Neuron (in vitro differentiated cells): ENCODE data around the gene MUCL3.
"Not testable (repeated sequence)": the region's sequence is repeated elsewhere in the genome, so short reads cannot be mapped to it uniquely, and the experiment has no call there.

ENCODE experiments used
- H2AFZ ChIP-seq: one replicate; pipeline ENCODE4 v1.6.1; 2013; ENCODE audit warnings: low read depth, mild to moderate bottlenecking, inconsistent platforms, low read length, moderate library complexity
- H3K27me3 ChIP-seq: one replicate; pipeline ENCODE4 v1.6.1; 2013; ENCODE audit warnings: low read length; ENCODE audit not compliant: insufficient read depth
- H3K36me3 ChIP-seq: one replicate; pipeline ENCODE4 v1.6.1; 2013; ENCODE audit warnings: low read length; ENCODE audit not compliant: insufficient read depth
- H3K4me1 ChIP-seq: one replicate; pipeline ENCODE4 v1.6.1; 2013; ENCODE audit warnings: low read length; ENCODE audit not compliant: insufficient read depth
- H3K4me3 ChIP-seq: 2 replicates; pipeline ENCODE4 v1.5.1; 2013; ENCODE audit warnings: mild to moderate bottlenecking, low read length, moderate library complexity
- H3K9me3 ChIP-seq: one replicate; pipeline ENCODE4 v1.6.1; 2013; ENCODE audit warnings: low read length

The MUCL3 gene

DNA sequence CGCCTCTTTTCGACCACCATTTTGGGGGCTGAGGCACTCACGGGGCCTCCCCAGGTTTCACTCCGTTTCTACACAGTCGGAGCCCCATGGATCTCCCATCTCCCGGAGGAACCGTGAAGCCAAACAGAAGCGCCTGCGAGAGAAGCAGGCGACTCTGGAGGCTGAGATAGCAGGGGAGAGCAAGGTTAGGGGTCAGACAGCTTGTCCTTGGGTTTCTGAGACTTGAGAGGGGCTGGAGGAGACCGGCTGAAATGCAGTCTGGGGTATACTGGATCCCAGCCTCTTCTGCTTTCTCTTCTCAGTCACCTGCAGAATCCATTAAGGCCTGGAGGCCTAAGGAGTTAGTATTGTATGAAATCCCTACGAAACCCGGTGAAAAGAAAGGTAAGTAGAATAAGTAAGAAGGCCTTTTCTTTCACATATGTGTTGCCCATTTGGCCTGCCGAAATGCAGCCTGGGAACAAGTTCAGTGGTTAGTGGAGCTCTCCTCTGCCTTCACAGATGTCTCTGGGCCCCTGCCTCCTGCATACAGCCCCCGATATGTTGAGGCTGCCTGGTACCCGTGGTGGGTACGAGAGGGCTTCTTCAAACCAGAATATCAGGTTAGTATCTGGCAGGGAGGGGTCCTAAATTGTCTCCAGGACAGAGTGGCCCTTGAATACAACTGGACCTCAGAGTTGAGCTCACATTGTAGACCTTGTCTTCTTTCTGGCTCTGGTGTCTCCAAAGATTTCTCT is 25.8 kb upstream of the MUCL3 start:
- Histone ChIP-seq H3K9me3 (no peaks in the 10 kb centered on the region), H2AFZ (no peak overlapping the region), H3K36me3 (peaks cover 49% of the 10 kb centered on the region), H3K4me3 (peak overlapping the region; percentile 46), H3K27me3 (no peaks in the 10 kb centered on the region), H3K4me1 (peaks cover 15% of the 10 kb centered on the region)

DNA sequence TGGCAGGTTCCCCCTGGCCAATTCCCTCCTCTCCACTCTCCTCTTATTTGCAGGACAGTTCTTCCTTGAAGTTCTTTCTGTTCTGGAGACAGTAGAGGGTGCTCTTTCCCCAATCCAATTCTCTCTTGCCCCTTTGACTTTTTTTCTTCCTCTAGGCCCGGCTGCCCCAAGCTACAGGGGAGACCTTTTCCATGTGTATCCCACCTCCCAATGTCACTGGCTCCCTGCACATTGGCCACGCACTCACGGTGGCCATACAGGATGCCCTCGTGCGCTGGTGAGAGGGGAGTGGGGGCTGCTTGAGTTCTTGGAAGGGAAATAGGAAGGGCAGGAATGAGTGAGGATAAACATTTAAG is 25.2 kb upstream of the MUCL3 start:
- Histone ChIP-seq H3K4me3 (no peak overlapping the region), H3K4me1 (peaks cover 15% of the 10 kb centered on the region), H2AFZ (no peak overlapping the region), H3K27me3 (no peaks in the 10 kb centered on the region), H3K9me3 (no peaks in the 10 kb centered on the region), H3K36me3 (peaks cover 53% of the 10 kb centered on the region)

DNA sequence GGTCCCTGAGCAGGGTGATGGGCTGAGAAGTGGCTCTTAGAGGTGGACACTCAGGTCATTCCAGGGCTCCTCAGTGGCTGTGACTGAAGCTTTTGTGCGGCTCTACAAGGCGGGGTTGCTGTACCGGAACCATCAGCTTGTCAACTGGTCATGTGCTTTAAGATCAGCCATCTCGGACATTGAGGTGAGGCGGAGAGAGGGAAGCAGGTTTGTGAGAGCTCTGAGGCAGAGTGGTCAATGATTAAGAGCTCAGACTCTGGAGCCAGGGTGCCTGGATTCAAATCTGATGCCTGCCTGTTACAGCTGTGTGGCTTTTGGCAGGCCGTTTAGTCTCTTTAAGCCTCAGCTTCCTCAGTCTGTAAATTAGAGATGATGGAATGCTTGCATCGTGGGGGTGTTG is 23.7 kb upstream of the MUCL3 start:
- H3K4me1 ChIP-seq = peaks cover 15% of the 10 kb centered on the region
- H3K36me3 ChIP-seq = peaks cover 53% of the 10 kb centered on the region
- no peaks in the 10 kb centered on the region for H3K27me3 ChIP-seq
- no peaks in the 10 kb centered on the region for H3K9me3 ChIP-seq
- H3K4me3 ChIP-seq = no peak overlapping the region
- no peak overlapping the region for H2AFZ ChIP-seq

DNA sequence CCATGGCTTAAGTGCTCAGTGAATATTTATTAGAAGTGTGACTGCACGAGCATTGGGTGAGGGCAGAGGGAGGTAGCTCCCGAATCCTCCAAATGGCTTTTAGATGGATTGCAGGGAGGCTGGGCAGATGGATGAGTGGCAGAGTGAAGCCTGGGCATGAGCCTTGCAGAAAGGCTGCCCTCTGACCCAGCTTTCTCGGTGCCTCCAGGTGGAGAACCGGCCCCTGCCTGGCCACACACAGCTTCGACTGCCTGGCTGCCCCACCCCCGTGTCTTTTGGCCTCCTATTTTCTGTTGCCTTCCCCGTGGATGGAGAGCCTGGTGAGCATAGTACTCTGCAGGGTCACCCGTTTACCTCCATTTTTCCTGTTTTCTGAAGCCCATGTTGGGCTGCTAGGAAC is 23.3 kb upstream of the MUCL3 start:
- Histone ChIP-seq H3K4me3 (no peak overlapping the region), H3K27me3 (no peaks in the 10 kb centered on the region), H3K9me3 (no peaks in the 10 kb centered on the region), H3K4me1 (peaks cover 15% of the 10 kb centered on the region), H2AFZ (no peak overlapping the region), H3K36me3 (peaks cover 54% of the 10 kb centered on the region)

DNA sequence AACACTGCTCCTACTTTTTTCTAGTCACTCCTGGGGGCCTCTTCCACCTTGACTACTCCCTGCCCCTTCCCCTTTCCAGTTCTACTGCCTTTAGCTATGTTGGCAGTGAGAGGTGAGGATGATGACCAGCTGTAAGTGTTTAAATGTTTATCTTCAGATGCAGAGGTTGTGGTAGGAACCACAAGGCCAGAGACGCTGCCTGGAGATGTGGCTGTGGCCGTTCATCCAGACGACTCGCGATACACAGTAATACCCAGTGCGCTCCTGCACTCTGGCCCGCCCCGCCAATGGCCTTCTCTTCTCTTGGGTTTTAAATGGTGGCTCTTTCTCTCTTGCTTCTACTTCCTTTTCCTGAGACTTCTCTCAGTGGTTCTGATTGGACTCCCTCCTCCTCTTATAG is 22.1 kb upstream of the MUCL3 start:
- no peaks in the 10 kb centered on the region for H3K27me3 ChIP-seq
- peaks cover 65% of the 10 kb centered on the region for H3K36me3 ChIP-seq
- peaks cover 15% of the 10 kb centered on the region for H3K4me1 ChIP-seq
- H2AFZ ChIP-seq = no peak overlapping the region
- no peaks in the 10 kb centered on the region for H3K9me3 ChIP-seq
- no peak overlapping the region for H3K4me3 ChIP-seq

DNA sequence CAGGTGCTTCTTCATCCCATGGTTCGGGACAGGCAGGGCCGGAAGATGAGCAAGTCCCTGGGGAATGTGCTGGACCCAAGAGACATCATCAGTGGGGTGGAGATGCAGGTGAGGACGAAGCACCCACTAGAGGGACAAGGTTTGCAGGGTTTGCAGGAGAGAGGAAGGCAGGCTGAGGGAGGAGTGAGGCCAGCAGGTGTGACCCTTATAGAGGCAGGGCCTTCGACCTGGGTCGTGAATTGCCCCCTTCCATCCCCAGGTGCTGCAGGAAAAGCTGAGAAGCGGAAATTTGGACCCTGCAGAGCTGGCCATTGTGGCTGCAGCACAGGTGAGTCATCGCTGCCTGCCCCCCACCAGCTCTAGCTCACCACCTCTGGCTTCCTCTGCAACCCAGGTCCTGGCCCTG is 18.3 kb upstream of the MUCL3 start:
- peaks cover 86% of the 10 kb centered on the region for H3K36me3 ChIP-seq
- H3K4me3 ChIP-seq = no peak overlapping the region
- peaks cover 2% of the 10 kb centered on the region for H3K9me3 ChIP-seq

DNA sequence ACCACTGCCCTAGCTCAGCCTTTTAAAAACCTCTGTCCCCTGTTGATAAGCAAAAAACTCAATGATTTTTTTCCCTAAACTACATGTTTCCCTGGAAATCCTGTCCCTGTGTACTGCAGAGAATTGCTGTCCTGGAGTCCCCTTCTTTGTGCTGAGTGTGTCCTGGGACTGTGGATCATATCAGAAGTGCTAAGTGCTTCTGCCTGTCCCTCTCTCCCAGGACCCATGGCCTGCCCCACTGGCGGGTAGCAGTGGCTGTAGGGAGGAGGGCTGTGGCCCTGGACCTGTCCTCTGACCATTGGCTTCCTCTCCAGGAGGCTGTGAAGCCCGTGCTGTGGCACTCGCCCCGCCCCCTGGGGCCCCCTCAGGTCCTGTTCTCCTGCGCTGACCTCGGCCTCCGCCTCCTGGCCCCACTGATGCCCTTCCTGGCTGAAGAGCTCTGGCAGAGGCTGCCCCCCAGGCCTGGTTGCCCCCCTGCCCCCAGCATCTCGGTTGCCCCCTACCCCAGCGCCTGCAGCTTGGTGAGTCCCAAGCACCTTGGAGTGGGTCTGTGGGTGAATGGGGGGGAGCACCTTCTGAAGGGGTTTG is 16.6 kb upstream of the MUCL3 start:
- peaks cover 76% of the 10 kb centered on the region for H3K36me3 ChIP-seq
- H3K9me3 ChIP-seq, H2AFZ ChIP-seq, H3K4me3 ChIP-seq, H3K4me1 ChIP-seq, H3K27me3 ChIP-seq: not testable (repeated sequence)

More for the DNA sequence above, 18.3 kb upstream of the MUCL3 start:
- H3K4me1 ChIP-seq = no peaks in the 10 kb centered on the region
- H3K27me3 ChIP-seq = no peaks in the 10 kb centered on the region
- no peak overlapping the region for H2AFZ ChIP-seq

DNA sequence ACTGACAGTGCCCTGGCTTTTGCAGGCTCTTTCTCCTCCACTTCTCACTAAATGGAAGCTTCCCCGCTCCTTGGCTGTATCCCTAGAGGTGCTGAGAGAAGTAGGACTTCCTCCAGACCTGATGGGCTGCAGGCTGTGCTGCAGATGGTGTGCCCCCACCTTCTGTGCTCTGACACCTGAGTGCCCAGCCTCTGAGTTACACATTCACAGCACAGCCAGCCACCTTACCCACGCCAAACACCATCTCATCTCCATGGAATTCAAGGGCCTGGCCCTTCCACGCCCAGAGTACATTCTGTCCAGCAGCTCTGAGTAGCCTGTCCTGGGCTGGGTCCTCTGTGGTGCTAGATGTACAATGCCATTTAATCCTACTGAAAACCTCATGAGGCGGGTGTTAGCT is 14.1 kb upstream of the MUCL3 start:
- Histone ChIP-seq H3K36me3 (peaks cover 53% of the 10 kb centered on the region), H3K9me3 (peaks cover 10% of the 10 kb centered on the region), H3K4me3 (no peak overlapping the region), H3K4me1 (no peaks in the 10 kb centered on the region), H3K27me3 (no peaks in the 10 kb centered on the region), H2AFZ (no peak overlapping the region)

DNA sequence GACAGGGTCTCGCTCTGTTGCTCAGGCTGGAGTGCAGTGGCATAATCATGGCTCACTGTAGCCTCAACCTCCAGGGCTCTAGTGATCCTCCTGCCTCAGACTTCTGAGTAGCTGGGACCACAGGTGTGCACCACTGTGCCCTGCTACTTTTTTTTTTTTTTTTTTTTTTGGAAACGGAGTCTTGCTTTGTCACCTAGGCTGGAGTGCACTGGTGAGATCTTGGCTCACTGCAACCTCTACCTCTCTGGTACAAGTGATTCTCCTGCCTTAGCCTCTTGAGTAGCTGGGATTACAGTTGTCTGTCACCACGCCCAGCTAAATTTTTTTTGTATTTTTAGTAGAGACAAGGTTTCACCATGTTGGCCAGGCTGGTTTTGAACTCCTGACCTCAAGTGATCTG is 13.7 kb upstream of the MUCL3 start:
- H3K4me1 ChIP-seq, H2AFZ ChIP-seq, H3K9me3 ChIP-seq, H3K4me3 ChIP-seq, H3K27me3 ChIP-seq: not testable (repeated sequence)
- peaks cover 49% of the 10 kb centered on the region for H3K36me3 ChIP-seq

DNA sequence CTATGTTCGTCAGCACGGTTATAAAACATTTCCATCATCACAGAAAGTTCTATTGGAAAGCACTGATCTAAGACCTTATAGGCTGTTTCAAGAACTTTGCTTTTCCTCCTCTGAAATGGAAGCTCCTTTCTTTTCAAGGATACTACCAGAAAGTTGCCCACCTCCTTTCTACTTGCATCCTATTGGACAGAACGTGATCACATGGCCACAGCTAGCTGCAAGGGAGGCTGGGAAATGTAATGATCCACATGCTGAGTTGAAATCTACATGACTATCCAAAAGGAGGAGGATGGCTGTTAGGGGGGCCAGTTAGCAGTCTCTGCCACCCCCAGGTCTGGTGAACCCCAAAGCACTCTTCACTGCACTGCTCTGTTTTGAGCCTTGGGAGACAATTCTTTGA is 12.1 kb upstream of the MUCL3 start:
- H3K36me3 ChIP-seq = peaks cover 33% of the 10 kb centered on the region
- H3K4me1 ChIP-seq = no peaks in the 10 kb centered on the region
- H2AFZ ChIP-seq = no peak overlapping the region
- H3K4me3 ChIP-seq = no peak overlapping the region
- H3K9me3 ChIP-seq = peaks cover 10% of the 10 kb centered on the region
- H3K27me3 ChIP-seq = peaks cover 4% of the 10 kb centered on the region

DNA sequence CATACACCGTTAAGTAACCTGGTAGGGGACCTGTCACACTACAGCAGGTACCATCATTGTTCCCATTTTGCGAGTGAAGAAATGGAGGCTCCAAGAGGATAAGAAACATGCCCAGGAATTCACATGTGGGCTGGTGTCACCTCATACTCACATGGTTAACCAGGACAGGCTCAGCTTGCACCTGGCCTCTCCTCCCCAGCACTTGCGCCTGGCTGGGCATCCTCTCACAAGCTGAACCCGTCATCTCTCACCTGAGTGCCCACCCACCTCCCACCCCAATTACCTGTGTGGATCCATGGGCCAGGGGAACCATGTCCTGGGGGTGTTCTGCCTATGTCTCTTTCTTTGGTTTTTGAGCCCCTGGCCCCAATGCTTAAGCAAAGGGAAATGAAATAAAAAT is 10.3 kb upstream of the MUCL3 start:
- no peak overlapping the region for H2AFZ ChIP-seq
- H3K36me3 ChIP-seq = peaks cover 19% of the 10 kb centered on the region
- H3K9me3 ChIP-seq = peaks cover 10% of the 10 kb centered on the region
- peaks cover 4% of the 10 kb centered on the region for H3K27me3 ChIP-seq
- H3K4me3 ChIP-seq = no peak overlapping the region
- H3K4me1 ChIP-seq = no peaks in the 10 kb centered on the region

DNA sequence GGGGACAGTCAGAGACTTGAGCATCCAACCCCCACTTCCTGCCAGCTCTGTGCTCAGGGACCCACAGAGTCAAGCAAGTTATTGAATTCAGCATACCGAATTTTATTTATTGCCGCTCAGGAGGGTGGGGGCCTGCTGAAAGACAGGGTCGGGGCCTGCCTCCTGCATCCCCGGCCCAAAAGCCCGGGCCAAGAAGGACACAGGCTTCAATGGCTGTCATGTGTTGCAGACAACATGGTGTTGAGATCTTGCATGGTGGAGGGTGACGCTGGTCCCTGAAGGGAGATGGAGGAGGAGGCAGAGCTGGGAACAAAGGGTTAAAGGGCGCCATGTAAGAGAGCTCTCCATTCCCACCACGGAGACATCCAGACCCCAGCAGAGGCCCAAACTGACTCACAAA is 9.5 kb upstream of the MUCL3 start:
- Histone ChIP-seq H3K36me3 (peaks cover 11% of the 10 kb centered on the region), H3K9me3 (peaks cover 10% of the 10 kb centered on the region), H2AFZ (no peak overlapping the region), H3K4me3 (no peak overlapping the region), H3K27me3 (peaks cover 5% of the 10 kb centered on the region), H3K4me1 (no peaks in the 10 kb centered on the region)

DNA sequence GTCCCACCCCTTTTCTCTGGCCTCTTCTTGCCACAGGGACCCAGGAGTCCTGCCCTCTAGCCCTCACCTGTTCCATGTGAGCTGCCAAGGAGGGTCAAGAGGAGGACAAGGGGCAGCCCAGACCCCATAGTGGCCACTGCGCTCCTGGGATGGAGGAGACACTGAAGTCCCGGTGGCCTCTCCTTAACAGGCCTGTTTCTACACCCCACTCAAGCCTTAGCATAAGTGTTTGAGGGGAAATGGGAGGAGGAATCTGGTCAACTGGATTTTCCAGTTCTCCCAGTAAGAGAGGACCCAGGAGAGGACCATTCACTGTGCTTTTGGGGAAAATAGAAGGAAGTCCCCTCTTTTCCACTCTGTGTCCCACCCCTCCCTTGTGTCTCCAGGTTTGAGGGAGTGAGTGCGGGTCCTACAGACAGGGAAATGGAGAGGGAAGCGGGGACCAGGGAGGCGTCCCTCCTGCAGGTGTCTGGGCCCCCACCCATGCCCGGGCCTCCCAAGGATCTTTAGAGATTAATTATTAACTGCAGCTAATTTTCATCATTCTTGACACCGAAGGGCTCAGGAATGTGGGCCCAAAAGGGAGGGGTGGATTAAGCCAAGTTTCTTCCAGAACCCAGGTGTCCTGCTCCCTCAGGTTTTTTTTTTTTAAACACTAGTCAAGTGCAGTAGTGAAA is 8.7 kb upstream of the MUCL3 start, which contains the start of gene SFTA2:
SFTA2 (minus strand) TSS at position 202 of the 677 bp plus-strand sequence; CDS start at position 128, 74 bp downstream.
- H3K36me3 ChIP-seq = peaks cover 5% of the 10 kb centered on the region
- H3K27me3 ChIP-seq = peaks cover 10% of the 10 kb centered on the region
- H2AFZ ChIP-seq = no peak within 1 kb of the TSS
- H3K4me1 ChIP-seq = no peaks in the 10 kb centered on the region
- H3K9me3 ChIP-seq = peaks cover 7% of the 10 kb centered on the region
- H3K4me3 ChIP-seq = no peak within 1 kb of the TSS
